ENCODE results near the gene WDR55.
"Not testable (repeated sequence)": the region's sequence is repeated elsewhere in the genome, so short reads cannot be mapped to it uniquely, and the experiment has no call there.

DNA sequence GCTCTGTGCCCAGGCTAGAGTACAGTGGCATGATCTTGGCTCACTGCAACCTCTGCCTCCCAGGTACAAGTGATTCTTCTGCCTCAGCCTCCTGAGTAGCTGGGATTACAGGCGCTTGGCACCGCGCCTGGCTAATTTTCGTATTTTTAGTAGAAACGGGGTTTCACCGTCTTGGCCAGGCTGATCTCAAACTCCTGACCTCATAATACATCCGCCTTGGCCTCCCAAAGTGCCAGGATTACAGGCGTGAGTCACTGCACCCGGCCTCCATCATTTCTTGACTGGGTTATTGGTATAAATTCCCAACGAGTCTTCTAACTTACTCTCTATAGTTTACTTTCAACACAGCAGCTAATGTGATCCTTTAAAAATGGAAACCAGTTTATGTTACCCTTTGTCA, 39.8 kb upstream of the WDR55 start:
- TF ChIP-seq, protein P1, sequence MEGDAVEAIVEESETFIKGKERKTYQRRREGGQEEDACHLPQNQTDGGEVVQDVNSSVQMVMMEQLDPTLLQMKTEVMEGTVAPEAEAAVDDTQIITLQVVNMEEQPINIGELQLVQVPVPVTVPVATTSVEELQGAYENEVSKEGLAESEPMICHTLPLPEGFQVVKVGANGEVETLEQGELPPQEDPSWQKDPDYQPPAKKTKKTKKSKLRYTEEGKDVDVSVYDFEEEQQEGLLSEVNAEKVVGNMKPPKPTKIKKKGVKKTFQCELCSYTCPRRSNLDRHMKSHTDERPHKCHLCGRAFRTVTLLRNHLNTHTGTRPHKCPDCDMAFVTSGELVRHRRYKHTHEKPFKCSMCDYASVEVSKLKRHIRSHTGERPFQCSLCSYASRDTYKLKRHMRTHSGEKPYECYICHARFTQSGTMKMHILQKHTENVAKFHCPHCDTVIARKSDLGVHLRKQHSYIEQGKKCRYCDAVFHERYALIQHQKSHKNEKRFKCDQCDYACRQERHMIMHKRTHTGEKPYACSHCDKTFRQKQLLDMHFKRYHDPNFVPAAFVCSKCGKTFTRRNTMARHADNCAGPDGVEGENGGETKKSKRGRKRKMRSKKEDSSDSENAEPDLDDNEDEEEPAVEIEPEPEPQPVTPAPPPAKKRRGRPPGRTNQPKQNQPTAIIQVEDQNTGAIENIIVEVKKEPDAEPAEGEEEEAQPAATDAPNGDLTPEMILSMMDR (IDR thresholded peaks at IDR 0.05 in 4 of 5, conservative IDR thresholded peaks at IDR 0.05 in 1 of 5): not testable (repeated sequence)
- TF ChIP-seq POLR2A (IDR thresholded peaks at IDR 0.05): not testable (repeated sequence)

Measured in gastrocnemius medialis (tissue), 4 donors.